Activated CD4-positive, alpha-beta memory T cell treated with anti-CD3 and anti-CD28 coated beads for 36 hours (primary cell): ENCODE measurements around the gene MAP9. TPM values are rescaled to one million over a fixed set of nuclear protein-coding genes. Genes with fewer than 3 reads are reported as not detected.
"Not testable (repeated sequence)": the region's sequence is repeated elsewhere in the genome, so short reads cannot be mapped to it uniquely, and the experiment has no call there.

ENCODE experiments used
- CTCF ChIA-PET: fragments of 350-600 bp; sonication (Branson Sonifier 250); formaldehyde crosslinking; loops from one replicate; lab custom pipeline; 2021; ENCODE audit warnings: antibody characterized with exemption, inconsistent platforms; lab: Charles Lee
- POLR2A ChIA-PET: fragments of 350-600 bp; sonication (Branson Sonifier 250); formaldehyde crosslinking; loops from one replicate; lab custom pipeline; 2021; ENCODE audit warnings: antibody characterized with exemption; lab: Charles Lee
- DNase-seq: peaks from one replicate; pipeline ENCODE4 v3.0.0-alpha.2; 2020
- H3K27ac Mint-ChIP-seq: one replicate; pipeline ENCODE4 v1.8.0; 2021; ENCODE audit warnings: mixed read lengths
- H3K27me3 Mint-ChIP-seq: one replicate; pipeline ENCODE4 v1.8.0; 2021; ENCODE audit warnings: mixed read lengths
- H3K36me3 Mint-ChIP-seq: one replicate; pipeline ENCODE4 v1.8.0; 2021; ENCODE audit warnings: mixed read lengths
- H3K4me1 Mint-ChIP-seq: one replicate; pipeline ENCODE4 v1.8.0; 2021; ENCODE audit warnings: low read depth, mixed read lengths
- H3K4me3 Mint-ChIP-seq: one replicate; pipeline ENCODE4 v1.8.0; 2021; ENCODE audit warnings: mild to moderate bottlenecking, mixed read lengths
- H3K9me3 Mint-ChIP-seq: one replicate; pipeline ENCODE4 v1.8.0; 2021; ENCODE audit warnings: mixed read lengths
- intact Hi-C: fragments of 100-400 bp; cut with micrococcal nuclease; formaldehyde crosslinking; loops from one replicate; pipeline ENCODE4 v1.15.1; 2023
- total RNA-seq, 2 experiments: library from RNA; stranded (reverse); gene quantifications; one replicate each; pipeline ENCODE4 v1.2.3, GENCODE V29; 2021

The MAP9 gene
- total RNA-seq, result 1 to 10 TPM; 6.9 to 8.3 TPM

GRCh38 chr4:155376387-155377268 is at the start of gene MAP9:
MAP9 (minus strand) TSS chr4:155376965; CDS start chr4:155375850, 1,115 bp downstream.
- no peaks in the 10 kb centered on the region for H3K27me3 Mint-ChIP-seq
- H3K4me1 Mint-ChIP-seq, result peaks cover 16% of the 10 kb centered on the region
- H3K9me3 Mint-ChIP-seq, result no peaks in the 10 kb centered on the region
- peak within 1 kb of the TSS; percentile 86 for H3K4me3 Mint-ChIP-seq
- intact Hi-C loops, result loop anchor here (1.0 to 10.0 kb wide), 4 partner anchors 576 to 826 kb away; partner anchors contain the start of genes CTSO, LRAT and PLRG1
- peak; percentile 92 for DNase-seq
- H3K27ac Mint-ChIP-seq, result peak within 1 kb of the TSS; percentile 84
- CTCF ChIA-PET, result interaction anchor here (0.7 kb wide), 1 partner anchor 27 kb away, joined by 3 read pairs; no protein-coding TSS in a partner anchor
- POLR2A ChIA-PET, result interaction anchor here (1.0 kb wide), 2 partner anchors 576 to 826 kb away, joined by 3 read pairs; partner anchors contain the start of gene PLRG1
- H3K36me3 Mint-ChIP-seq, result peaks cover 5% of the 10 kb centered on the region

GRCh38 chr4:155424778-155425177 is 48.0 kb upstream of the MAP9 start:
- DNase-seq, H3K27me3 Mint-ChIP-seq, intact Hi-C loops, CTCF ChIA-PET, H3K4me1 Mint-ChIP-seq, H3K36me3 Mint-ChIP-seq, H3K4me3 Mint-ChIP-seq, H3K27ac Mint-ChIP-seq, POLR2A ChIA-PET: not testable (repeated sequence)
- H3K9me3 Mint-ChIP-seq, result peaks cover 11% of the 10 kb centered on the region

DNA sequence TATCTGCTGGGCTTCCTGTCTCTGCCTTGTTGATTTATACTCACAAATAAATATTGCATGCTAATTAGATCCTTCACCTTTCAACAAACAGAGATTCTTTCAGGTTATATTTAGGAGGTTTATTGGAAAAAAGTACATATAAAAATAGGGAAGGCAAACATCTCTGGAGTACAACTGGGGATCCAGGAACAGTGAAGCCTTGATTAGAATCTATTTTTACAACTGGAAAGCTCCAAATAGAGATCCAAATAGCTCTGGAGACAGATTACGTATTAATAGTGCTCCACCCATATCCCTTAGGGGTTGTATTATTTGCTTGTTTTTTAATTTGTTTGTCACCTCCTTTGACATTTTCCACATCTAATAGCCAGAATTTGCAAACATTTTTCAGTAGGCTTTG is 46.9 kb upstream of the MAP9 start:
- intact Hi-C loops, result no loop called here
- H3K36me3 Mint-ChIP-seq, result no peaks in the 10 kb centered on the region
- CTCF ChIA-PET, result no interaction called here
- peaks cover 8% of the 10 kb centered on the region for H3K27me3 Mint-ChIP-seq
- peaks cover 11% of the 10 kb centered on the region for H3K9me3 Mint-ChIP-seq
- no peak overlapping the region for H3K27ac Mint-ChIP-seq
- no peaks in the 10 kb centered on the region for H3K4me1 Mint-ChIP-seq
- no peak for DNase-seq
- H3K4me3 Mint-ChIP-seq, result no peak overlapping the region
- POLR2A ChIA-PET, result no interaction called here

DNA sequence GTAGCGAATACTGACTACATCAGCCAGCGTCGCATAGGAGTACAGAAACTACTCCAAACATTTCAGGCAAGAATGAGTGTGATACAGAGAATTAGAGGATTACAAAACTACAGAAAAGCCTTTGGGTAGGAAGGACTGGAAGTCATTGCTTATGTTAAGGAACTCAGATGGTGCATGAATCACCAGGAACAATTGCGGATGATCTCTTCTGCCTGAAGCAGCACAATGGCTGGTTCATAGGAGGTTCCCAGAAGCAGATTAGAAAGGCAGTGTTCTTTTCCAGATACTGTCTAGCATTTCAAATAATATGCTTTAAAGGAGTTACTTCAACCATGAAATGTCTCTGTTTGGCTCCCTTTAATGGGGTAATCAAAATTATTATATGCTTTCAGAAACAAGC is 42.5 kb upstream of the MAP9 start:
- no peak overlapping the region for H3K4me3 Mint-ChIP-seq
- no peaks in the 10 kb centered on the region for H3K4me1 Mint-ChIP-seq
- ChIA-PET POLR2A (no interaction called here), CTCF (no interaction called here)
- no peak overlapping the region for H3K27ac Mint-ChIP-seq
- no peak for DNase-seq
- intact Hi-C loops, result no loop called here
- peaks cover 10% of the 10 kb centered on the region for H3K27me3 Mint-ChIP-seq
- H3K36me3 Mint-ChIP-seq, result no peaks in the 10 kb centered on the region
- no peaks in the 10 kb centered on the region for H3K9me3 Mint-ChIP-seq

GRCh38 chr4:155415662-155416061 is 38.9 kb upstream of the MAP9 start:
- intact Hi-C loops, result no loop called here
- H3K4me3 Mint-ChIP-seq, result no peak overlapping the region
- no peaks in the 10 kb centered on the region for H3K4me1 Mint-ChIP-seq
- H3K27ac Mint-ChIP-seq, result no peak overlapping the region
- peaks cover 11% of the 10 kb centered on the region for H3K27me3 Mint-ChIP-seq
- no peaks in the 10 kb centered on the region for H3K36me3 Mint-ChIP-seq
- ChIA-PET POLR2A (no interaction called here), CTCF (no interaction called here)
- no peaks in the 10 kb centered on the region for H3K9me3 Mint-ChIP-seq
- no peak for DNase-seq

DNA sequence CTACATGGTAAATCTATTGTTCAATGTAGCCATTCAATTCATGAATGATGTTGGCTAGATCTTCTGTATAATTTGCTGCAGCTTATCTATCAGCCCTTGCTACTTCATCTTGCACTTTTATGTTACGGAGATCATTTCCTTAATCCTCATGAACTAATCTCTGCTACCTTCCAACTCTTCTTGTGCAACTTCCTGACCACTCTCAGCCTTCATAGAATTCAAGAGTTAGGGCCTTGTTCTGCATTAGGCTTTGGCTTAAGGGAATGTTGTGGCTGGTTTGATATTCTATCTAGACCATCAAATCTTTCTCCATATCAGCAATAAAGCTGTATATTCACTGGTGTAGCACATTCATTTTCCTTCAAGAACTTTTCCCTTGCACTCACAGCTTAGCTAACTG is 36.7 kb upstream of the MAP9 start:
- no peaks in the 10 kb centered on the region for H3K9me3 Mint-ChIP-seq
- H3K4me1 Mint-ChIP-seq, result no peaks in the 10 kb centered on the region
- no peak overlapping the region for H3K27ac Mint-ChIP-seq
- H3K27me3 Mint-ChIP-seq, result peaks cover 8% of the 10 kb centered on the region
- intact Hi-C loops, result no loop called here
- H3K4me3 Mint-ChIP-seq, result no peak overlapping the region
- no peaks in the 10 kb centered on the region for H3K36me3 Mint-ChIP-seq
- no peak for DNase-seq
- ChIA-PET POLR2A (no interaction called here), CTCF (no interaction called here)

DNA sequence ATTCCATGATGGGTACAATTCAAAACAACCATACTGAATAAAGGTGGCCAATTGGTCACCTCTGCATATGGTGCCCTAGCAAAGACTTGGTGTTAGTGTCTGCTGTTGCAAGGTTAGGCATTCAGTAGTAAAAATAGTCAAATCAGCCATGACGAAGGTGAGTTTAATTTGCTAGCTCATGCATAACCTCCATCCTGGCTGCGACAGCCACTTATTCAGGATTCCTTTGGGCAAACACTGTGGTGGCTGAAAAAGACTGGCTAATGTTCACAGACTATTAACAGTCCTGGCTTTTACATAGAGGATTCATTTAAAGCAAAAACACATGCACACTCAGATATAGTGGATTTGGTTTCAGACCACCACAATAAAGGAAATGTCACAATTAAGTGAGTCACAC is 34.8 kb upstream of the MAP9 start:
- ChIA-PET POLR2A (no interaction called here), CTCF (no interaction called here)
- no peak for DNase-seq
- intact Hi-C loops, result no loop called here
- Mint-ChIP-seq H3K27ac (no peak overlapping the region), H3K4me1 (no peaks in the 10 kb centered on the region), H3K27me3 (peaks cover 8% of the 10 kb centered on the region), H3K4me3 (no peak overlapping the region), H3K9me3 (no peaks in the 10 kb centered on the region), H3K36me3 (no peaks in the 10 kb centered on the region)

DNA sequence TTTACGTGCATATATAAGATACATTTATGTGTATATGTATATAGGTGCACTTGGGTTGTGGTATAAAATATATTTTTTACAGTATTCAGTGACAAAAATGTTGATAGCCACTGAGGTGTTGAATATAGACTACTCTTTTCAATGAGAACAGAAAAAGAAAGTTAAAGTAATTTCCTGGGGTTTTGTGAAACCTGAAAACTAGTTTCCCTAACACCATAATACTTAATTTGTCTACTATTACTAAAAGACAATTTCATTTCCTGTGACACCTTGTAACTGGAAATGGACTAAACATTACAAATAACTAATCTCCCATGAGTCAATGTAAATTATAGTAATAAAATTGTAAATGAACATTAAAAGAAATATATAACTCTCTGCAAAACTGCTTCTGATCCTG is 32.0 kb upstream of the MAP9 start:
- DNase-seq, result no peak
- H3K9me3 Mint-ChIP-seq, result no peaks in the 10 kb centered on the region
- no peaks in the 10 kb centered on the region for H3K4me1 Mint-ChIP-seq
- peaks cover 8% of the 10 kb centered on the region for H3K27me3 Mint-ChIP-seq
- no peak overlapping the region for H3K27ac Mint-ChIP-seq
- ChIA-PET CTCF (no interaction called here), POLR2A (no interaction called here)
- no peak overlapping the region for H3K4me3 Mint-ChIP-seq
- H3K36me3 Mint-ChIP-seq, result no peaks in the 10 kb centered on the region
- intact Hi-C loops, result no loop called here

DNA sequence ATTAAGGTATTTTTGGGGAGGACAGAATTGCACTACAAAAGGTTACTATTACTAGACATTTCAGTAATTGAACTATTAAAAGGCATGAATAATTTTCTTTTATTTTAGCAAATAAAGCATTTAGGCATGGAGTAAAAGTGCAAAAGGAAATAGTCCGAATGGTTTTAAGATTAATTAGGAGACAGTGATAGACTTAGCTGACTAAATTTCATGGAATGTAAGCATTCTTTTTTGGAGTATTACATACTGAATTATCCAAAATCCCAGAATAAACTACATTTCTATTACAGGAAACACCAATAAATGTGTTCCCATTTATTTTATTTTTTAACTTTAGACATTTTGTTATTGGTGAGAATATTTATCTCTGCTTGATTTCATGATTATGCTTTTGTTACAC is 30.7 kb upstream of the MAP9 start:
- intact Hi-C loops, result no loop called here
- DNase-seq, result no peak
- Mint-ChIP-seq H3K4me1 (no peaks in the 10 kb centered on the region), H3K9me3 (no peaks in the 10 kb centered on the region), H3K4me3 (no peak overlapping the region), H3K36me3 (no peaks in the 10 kb centered on the region), H3K27ac (no peak overlapping the region), H3K27me3 (peaks cover 5% of the 10 kb centered on the region)
- ChIA-PET POLR2A (no interaction called here), CTCF (no interaction called here)

GRCh38 chr4:155405059-155405458 is 28.3 kb upstream of the MAP9 start:
- CTCF ChIA-PET, result no interaction called here
- POLR2A ChIA-PET, result no interaction called here
- intact Hi-C loops, result no loop called here

GRCh38 chr4:155403886-155404285 is 27.1 kb upstream of the MAP9 start:
- Mint-ChIP-seq H3K27me3 (no peaks in the 10 kb centered on the region), H3K9me3 (no peaks in the 10 kb centered on the region), H3K27ac (no peak overlapping the region), H3K36me3 (no peaks in the 10 kb centered on the region), H3K4me3 (no peak overlapping the region), H3K4me1 (no peaks in the 10 kb centered on the region)
- intact Hi-C loops, result no loop called here
- POLR2A ChIA-PET, result no interaction called here
- DNase-seq, result no peak
- CTCF ChIA-PET, result interaction anchor here (0.6 to 0.8 kb wide), 2 partner anchors 28 to 383 kb away, joined by 3 to 4 read pairs; no protein-coding TSS in a partner anchor

More at GRCh38 chr4:155405059-155405458, 28.3 kb upstream of the MAP9 start:
- Mint-ChIP-seq H3K27ac (no peak overlapping the region), H3K36me3 (no peaks in the 10 kb centered on the region), H3K27me3 (no peaks in the 10 kb centered on the region), H3K4me3 (no peak overlapping the region), H3K4me1 (no peaks in the 10 kb centered on the region), H3K9me3 (no peaks in the 10 kb centered on the region)
- no peak for DNase-seq

- no peaks in the 10 kb centered on the region for H3K4me1 Mint-ChIP-seq
- H3K9me3 Mint-ChIP-seq, result no peaks in the 10 kb centered on the region
- ChIA-PET POLR2A (no interaction called here), CTCF (no interaction called here)
- no peaks in the 10 kb centered on the region for H3K36me3 Mint-ChIP-seq
- intact Hi-C loops, result no loop called here
- peaks cover 2% of the 10 kb centered on the region for H3K27me3 Mint-ChIP-seq
- H3K27ac Mint-ChIP-seq, result no peak overlapping the region
- no peak overlapping the region for H3K4me3 Mint-ChIP-seq
- no peak for DNase-seq
These were observed 26.2 kb upstream of the MAP9 start for GRCh38 chr4:155402941-155403340.

DNA sequence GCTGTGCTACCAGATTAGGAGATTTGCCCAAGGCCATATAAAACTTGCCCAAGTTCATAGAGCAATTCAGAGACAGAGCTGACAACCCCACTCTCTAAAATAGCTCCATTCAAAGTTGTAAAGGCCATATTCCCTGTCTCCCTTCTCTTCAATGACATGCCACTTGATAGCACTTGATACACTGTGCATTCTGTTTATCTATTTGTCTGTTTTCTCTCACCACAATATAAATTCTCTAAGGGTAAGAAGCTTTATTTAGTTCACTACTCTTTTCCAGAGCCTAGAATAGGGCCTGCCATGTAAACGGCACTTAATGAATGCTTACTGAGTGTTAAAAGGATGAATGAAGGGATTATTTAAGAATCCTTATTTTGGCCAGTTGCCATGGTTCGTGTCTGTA is 24.1 kb upstream of the MAP9 start:
- H3K27ac Mint-ChIP-seq, result no peak overlapping the region
- H3K27me3 Mint-ChIP-seq, result peaks cover 5% of the 10 kb centered on the region
- CTCF ChIA-PET, result interaction anchor here (1.0 kb wide), 1 partner anchor 25 kb away, joined by 3 read pairs; no protein-coding TSS in a partner anchor
- H3K4me3 Mint-ChIP-seq, result no peak overlapping the region
- POLR2A ChIA-PET, result no interaction called here
- intact Hi-C loops, result no loop called here
- no peaks in the 10 kb centered on the region for H3K36me3 Mint-ChIP-seq
- DNase-seq, result no peak
- no peaks in the 10 kb centered on the region for H3K9me3 Mint-ChIP-seq
- no peaks in the 10 kb centered on the region for H3K4me1 Mint-ChIP-seq
